Adipocyte (in vitro differentiated cells): ENCODE measurements around the gene SLC6A8.
"Not testable (repeated sequence)": the region's sequence is repeated elsewhere in the genome, so short reads cannot be mapped to it uniquely, and the experiment has no call there.

Source experiments
- DNase-seq: peaks from one replicate; pipeline ENCODE4 v3.0.0-alpha.2; 2015; ENCODE audit warnings: low read depth
- H3K27me3 ChIP-seq: replicated peaks from 2 replicates; pipeline ENCODE4 v1.7.0; 2013; ENCODE audit warnings: mild to moderate bottlenecking, low read length, moderate library complexity; ENCODE audit not compliant: control insufficient read depth, insufficient read depth
- H3K36me3 ChIP-seq: 2 replicates; pipeline ENCODE4 v1.7.0; 2013; ENCODE audit warnings: low read length, mild to moderate bottlenecking, moderate library complexity; ENCODE audit not compliant: control insufficient read depth, insufficient read depth, severe bottlenecking
- H3K4me1 ChIP-seq: 2 replicates; pipeline ENCODE4 v1.7.0; 2013; ENCODE audit warnings: mild to moderate bottlenecking, low read length, moderate library complexity; ENCODE audit not compliant: control insufficient read depth, insufficient read depth
- H3K4me3 ChIP-seq: 2 replicates; pipeline ENCODE4 v1.7.0; 2013; ENCODE audit warnings: mild to moderate bottlenecking, low read length, moderate library complexity
- H3K9ac ChIP-seq: 2 replicates; pipeline ENCODE4 v1.7.0; 2013; ENCODE audit warnings: mild to moderate bottlenecking, low read length, moderate library complexity
- H3K9me3 ChIP-seq: 2 replicates; pipeline ENCODE4 v1.7.0; 2013; ENCODE audit warnings: mild to moderate bottlenecking, low read length, moderate library complexity; ENCODE audit not compliant: control insufficient read depth

SLC6A8 gene

GRCh38 chrX:153681175-153681574, 6.6 kb upstream of the SLC6A8 start:
- peaks cover 6% of the 10 kb centered on the region for H3K9me3 ChIP-seq
- H3K4me1 ChIP-seq: no peaks in the 10 kb centered on the region
- H3K36me3 ChIP-seq: no peaks in the 10 kb centered on the region
- no peak overlapping the region for H3K4me3 ChIP-seq
- peaks cover 16% of the 10 kb centered on the region for H3K27me3 ChIP-seq
- no peak for DNase-seq
- no peak overlapping the region for H3K9ac ChIP-seq

GRCh38 chrX:153683486-153683885, 4.2 kb upstream of the SLC6A8 start:
- H3K4me3 ChIP-seq, H3K9ac ChIP-seq, H3K4me1 ChIP-seq, DNase-seq, H3K36me3 ChIP-seq, H3K9me3 ChIP-seq: not testable (repeated sequence)
- peaks cover 14% of the 10 kb centered on the region for H3K27me3 ChIP-seq

- no peak overlapping the region for H3K4me3 ChIP-seq
- DNase-seq: no peak
- H3K36me3 ChIP-seq: no peaks in the 10 kb centered on the region
- H3K4me1 ChIP-seq: peaks cover under 1% of the 10 kb centered on the region
- H3K9ac ChIP-seq: no peak overlapping the region
- peaks cover 6% of the 10 kb centered on the region for H3K9me3 ChIP-seq
- H3K27me3 ChIP-seq: peaks cover 9% of the 10 kb centered on the region
Measured at GRCh38 chrX:153684467-153685155, 3.1 kb upstream of the SLC6A8 start.

- peaks cover 5% of the 10 kb centered on the region for H3K27me3 ChIP-seq
- DNase-seq: no peak
- peaks cover 6% of the 10 kb centered on the region for H3K4me1 ChIP-seq
- no peak overlapping the region for H3K4me3 ChIP-seq
- peaks cover 6% of the 10 kb centered on the region for H3K9me3 ChIP-seq
- no peak overlapping the region for H3K9ac ChIP-seq
- no peaks in the 10 kb centered on the region for H3K36me3 ChIP-seq
Measured at GRCh38 chrX:153685156-153685536, 2.6 kb upstream of the SLC6A8 start.

DNA sequence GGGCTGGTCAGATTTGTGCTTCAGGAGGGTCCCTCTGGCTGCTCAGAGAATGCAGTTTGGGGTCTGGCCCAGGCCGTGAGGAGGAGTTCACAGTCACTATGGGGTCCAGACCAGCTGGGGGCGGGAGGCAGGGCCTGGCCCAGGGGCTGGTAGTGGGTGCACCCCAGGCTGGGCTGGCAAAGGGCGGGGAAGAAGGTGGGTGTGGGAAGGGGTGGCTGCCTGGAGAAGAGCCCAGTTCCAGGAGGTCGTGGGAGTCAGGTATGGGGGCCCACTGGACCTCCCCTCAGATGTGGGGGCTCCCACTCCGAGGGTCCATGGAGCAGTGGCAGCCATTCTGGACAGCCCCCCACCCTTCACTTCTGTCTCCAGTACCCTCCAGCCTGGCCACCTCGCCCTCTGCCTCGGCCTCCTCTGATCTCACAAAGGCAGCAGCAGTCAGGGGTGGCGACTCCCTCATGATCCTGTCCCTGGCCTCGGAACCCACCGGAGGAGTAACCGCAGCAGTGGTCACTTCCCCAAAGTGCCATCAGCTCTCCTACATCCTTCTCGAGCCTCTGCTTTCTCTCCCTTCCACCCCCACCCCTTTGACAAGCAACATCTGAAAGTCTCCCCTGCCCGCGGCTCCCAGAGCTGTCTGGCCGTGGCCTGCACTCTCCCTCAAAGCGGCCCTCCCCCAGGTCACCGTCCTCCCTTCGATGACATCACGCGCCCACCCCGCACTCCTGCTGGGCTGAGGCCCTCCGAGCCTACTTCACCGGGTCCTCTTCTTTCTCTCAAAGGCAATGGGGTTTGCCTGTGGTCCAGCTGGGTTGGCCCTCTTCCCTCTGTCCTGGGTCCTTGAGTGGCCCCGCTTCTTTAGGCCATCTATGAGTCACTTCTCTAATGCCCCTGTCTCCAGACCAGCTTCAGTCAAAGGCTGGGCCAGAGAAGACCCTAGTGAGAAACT, 1.7 kb upstream of the SLC6A8 start:
- peaks cover 6% of the 10 kb centered on the region for H3K9me3 ChIP-seq
- H3K27me3 ChIP-seq: peaks cover 3% of the 10 kb centered on the region
- H3K4me1 ChIP-seq: peaks cover 7% of the 10 kb centered on the region
- no peaks in the 10 kb centered on the region for H3K36me3 ChIP-seq
- no peak overlapping the region for H3K9ac ChIP-seq
- DNase-seq: no peak
- H3K4me3 ChIP-seq: no peak overlapping the region

DNA sequence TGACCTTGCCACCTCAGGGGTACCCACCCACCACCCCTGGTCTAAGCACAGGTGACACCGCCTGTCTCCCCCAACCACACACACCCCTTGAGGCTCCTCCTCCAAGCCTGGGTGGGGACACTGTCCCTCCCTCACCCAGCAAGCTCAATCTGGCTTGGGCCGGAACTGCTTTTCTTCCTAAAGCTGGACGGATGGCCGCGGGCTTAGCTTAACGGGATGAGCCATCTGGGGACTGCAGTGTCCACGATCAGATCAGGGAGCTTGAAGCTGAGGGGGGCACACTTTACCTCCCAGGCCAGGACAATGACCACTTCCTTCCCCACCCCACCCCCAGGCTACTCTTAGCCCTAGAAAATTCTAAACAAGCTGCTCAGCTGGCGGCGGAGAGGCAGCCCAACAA, 1.0 kb upstream of the SLC6A8 start:
- no peak overlapping the region for H3K9ac ChIP-seq
- H3K4me1 ChIP-seq: peaks cover 7% of the 10 kb centered on the region
- no peaks in the 10 kb centered on the region for H3K36me3 ChIP-seq
- DNase-seq: no peak
- H3K27me3 ChIP-seq: no peaks in the 10 kb centered on the region
- H3K9me3 ChIP-seq: peaks cover 6% of the 10 kb centered on the region
- no peak overlapping the region for H3K4me3 ChIP-seq

DNA sequence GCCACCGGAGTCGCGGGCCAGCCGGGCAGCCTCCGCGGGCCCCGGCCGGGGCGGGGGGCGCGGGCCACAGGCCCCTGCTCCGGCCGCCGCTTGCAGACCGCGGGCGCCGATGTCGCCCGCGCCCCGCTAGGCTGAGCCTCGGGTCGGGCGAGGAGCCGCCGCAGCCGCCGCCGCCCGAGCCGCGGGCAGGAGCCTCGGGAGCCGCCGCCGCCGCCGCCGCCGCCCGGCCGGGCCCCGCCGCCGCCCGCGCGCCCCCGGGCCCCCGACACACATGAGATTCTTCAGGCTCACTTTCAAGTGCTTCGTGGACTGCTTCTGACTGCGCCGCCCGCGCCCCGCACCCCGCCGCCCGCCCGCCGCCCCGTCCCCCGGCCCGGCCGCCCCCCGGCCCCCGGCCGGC, 345 bp downstream of the SLC6A8 start:
- peak; percentile 27 for DNase-seq
- H3K4me3 ChIP-seq: no peak overlapping the region
- H3K9ac ChIP-seq: no peak overlapping the region
- no peaks in the 10 kb centered on the region for H3K27me3 ChIP-seq
- peaks cover 6% of the 10 kb centered on the region for H3K9me3 ChIP-seq
- peaks cover 7% of the 10 kb centered on the region for H3K4me1 ChIP-seq
- H3K36me3 ChIP-seq: no peaks in the 10 kb centered on the region

DNA sequence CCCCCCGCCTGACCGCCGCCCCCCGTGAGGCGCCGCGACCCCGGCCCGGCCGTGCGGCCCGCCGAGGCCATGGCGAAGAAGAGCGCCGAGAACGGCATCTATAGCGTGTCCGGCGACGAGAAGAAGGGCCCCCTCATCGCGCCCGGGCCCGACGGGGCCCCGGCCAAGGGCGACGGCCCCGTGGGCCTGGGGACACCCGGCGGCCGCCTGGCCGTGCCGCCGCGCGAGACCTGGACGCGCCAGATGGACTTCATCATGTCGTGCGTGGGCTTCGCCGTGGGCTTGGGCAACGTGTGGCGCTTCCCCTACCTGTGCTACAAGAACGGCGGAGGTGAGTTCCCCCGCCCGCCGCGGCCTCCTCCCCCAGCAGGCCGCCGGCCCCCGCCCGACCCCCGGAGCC, 780 bp downstream of the SLC6A8 start:
- H3K36me3 ChIP-seq: no peaks in the 10 kb centered on the region
- peaks cover 5% of the 10 kb centered on the region for H3K9me3 ChIP-seq
- H3K4me3 ChIP-seq: peak overlapping the region; percentile 71
- H3K27me3 ChIP-seq: no peaks in the 10 kb centered on the region
- no peak overlapping the region for H3K9ac ChIP-seq
- peaks cover 7% of the 10 kb centered on the region for H3K4me1 ChIP-seq
- peak; percentile 20 for DNase-seq

- peak overlapping the region; percentile 65 for H3K4me3 ChIP-seq
- peak; percentile 67 for DNase-seq
Measured at GRCh38 chrX:153688911-153689590, 1.3 kb downstream of the SLC6A8 start.

DNA sequence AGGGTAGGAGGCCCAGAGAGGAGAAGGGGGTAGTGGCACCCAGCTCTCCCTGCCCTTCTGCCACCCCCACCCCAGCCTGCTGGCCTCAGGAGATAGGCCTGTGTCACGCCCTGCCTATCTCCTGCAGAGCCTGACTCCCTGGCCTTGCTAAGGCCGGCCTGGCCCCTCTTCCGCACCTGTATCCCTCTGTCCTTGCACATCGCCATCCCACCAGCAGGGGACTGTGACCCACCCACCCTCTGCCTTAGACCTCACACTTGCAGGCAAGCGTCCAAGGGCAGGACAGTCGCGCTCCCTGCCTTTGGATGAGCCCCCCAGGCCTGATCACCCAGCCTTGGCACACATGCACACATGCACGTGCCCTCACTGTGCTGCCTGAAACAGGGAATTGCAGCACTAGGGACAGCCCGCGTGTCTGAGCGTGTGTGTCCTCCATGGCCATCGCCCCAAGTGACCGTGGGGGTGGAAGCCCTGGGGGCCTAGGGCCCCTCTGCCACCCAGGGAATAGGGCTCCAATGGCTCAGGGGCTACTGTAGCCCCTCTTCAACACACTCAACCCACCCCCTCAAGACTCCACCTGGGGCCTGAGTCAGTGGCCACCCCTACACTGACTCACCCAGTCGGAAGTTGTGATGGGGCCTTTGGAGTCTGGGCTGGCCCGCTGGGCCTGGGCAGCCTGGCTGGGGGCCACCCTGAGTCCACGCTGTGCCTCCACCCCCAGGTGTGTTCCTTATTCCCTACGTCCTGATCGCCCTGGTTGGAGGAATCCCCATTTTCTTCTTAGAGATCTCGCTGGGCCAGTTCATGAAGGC, 2.1 kb downstream of the SLC6A8 start:
- peak; percentile 8 for DNase-seq
- H3K4me3 ChIP-seq: peak overlapping the region; percentile 65
- peaks cover 7% of the 10 kb centered on the region for H3K4me1 ChIP-seq

More at GRCh38 chrX:153688911-153689590, 1.3 kb downstream of the SLC6A8 start:
- Histone ChIP-seq H3K27me3 (no peaks in the 10 kb centered on the region), H3K9me3 (no peaks in the 10 kb centered on the region), H3K4me1 (peaks cover 7% of the 10 kb centered on the region), H3K9ac (peak overlapping the region; percentile 29), H3K36me3 (no peaks in the 10 kb centered on the region)

More for the DNA sequence above, 2.1 kb downstream of the SLC6A8 start:
- Histone ChIP-seq H3K27me3 (no peaks in the 10 kb centered on the region), H3K36me3 (no peaks in the 10 kb centered on the region), H3K9me3 (no peaks in the 10 kb centered on the region), H3K9ac (peak overlapping the region; percentile 29)
